Measurements from ENCODE around the gene HTR1B.

GRCh38 chr6:77447254-77447653, 16.0 kb downstream of the HTR1B start:
- TF ChIP-seq FOSL1 (IDR thresholded peaks at IDR 0.05; ENCODE audit: low read depth): no peak
- TF ChIP-seq CTCF (IDR thresholded peaks at IDR 0.05 in 2 of 3, conservative IDR thresholded peaks at IDR 0.05 in 1 of 3; ENCODE audit: borderline replicate concordance in 1 of 3, insufficient read depth in 1 of 3, low read depth in 2 of 3, low read length in 2 of 3): no peak
- TF ChIP-seq EZH2 (IDR thresholded peaks at IDR 0.05): no peak
- TF ChIP-seq POLR2A (IDR thresholded peaks at IDR 0.05; ENCODE audit: borderline replicate concordance, extremely low read depth, insufficient read depth, insufficient read length): no peak
- no peak for TF ChIP-seq CEBPB (IDR thresholded peaks at IDR 0.05; ENCODE audit: low read depth)
- TF ChIP-seq, protein P1, sequence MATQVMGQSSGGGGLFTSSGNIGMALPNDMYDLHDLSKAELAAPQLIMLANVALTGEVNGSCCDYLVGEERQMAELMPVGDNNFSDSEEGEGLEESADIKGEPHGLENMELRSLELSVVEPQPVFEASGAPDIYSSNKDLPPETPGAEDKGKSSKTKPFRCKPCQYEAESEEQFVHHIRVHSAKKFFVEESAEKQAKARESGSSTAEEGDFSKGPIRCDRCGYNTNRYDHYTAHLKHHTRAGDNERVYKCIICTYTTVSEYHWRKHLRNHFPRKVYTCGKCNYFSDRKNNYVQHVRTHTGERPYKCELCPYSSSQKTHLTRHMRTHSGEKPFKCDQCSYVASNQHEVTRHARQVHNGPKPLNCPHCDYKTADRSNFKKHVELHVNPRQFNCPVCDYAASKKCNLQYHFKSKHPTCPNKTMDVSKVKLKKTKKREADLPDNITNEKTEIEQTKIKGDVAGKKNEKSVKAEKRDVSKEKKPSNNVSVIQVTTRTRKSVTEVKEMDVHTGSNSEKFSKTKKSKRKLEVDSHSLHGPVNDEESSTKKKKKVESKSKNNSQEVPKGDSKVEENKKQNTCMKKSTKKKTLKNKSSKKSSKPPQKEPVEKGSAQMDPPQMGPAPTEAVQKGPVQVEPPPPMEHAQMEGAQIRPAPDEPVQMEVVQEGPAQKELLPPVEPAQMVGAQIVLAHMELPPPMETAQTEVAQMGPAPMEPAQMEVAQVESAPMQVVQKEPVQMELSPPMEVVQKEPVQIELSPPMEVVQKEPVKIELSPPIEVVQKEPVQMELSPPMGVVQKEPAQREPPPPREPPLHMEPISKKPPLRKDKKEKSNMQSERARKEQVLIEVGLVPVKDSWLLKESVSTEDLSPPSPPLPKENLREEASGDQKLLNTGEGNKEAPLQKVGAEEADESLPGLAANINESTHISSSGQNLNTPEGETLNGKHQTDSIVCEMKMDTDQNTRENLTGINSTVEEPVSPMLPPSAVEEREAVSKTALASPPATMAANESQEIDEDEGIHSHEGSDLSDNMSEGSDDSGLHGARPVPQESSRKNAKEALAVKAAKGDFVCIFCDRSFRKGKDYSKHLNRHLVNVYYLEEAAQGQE (IDR thresholded peaks at IDR 0.05; ENCODE audit: low read depth): no peak
- TF ChIP-seq, protein P2, sequence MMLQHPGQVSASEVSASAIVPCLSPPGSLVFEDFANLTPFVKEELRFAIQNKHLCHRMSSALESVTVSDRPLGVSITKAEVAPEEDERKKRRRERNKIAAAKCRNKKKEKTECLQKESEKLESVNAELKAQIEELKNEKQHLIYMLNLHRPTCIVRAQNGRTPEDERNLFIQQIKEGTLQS (IDR thresholded peaks at IDR 0.05): no peak
